Measurements from ENCODE around the gene HIC2.
"Not testable (repeated sequence)": the region's sequence is repeated elsewhere in the genome, so short reads cannot be mapped to it uniquely, and the experiment has no call there.

- TF ChIP-seq ZNF292 (CRISPR knock-in tag; IDR thresholded peaks at IDR 0.05; ENCODE audit: borderline replicate concordance, low read depth); TFE3 (CRISPR knock-in tag; IDR thresholded peaks at IDR 0.05); NFIB (CRISPR knock-in tag; IDR thresholded peaks at IDR 0.05; ENCODE audit: borderline replicate concordance); CHD4 (IDR thresholded peaks at IDR 0.05; ENCODE audit: borderline replicate concordance, low read length); POLR2A (IDR thresholded peaks at IDR 0.05; ENCODE audit: insufficient read depth in 1 of 2, low read depth in 2 of 2, low read length in 2 of 2); EZH2 (conservative IDR thresholded peaks at IDR 0.05; ENCODE audit: low read depth, low read length); ZNF263 (CRISPR knock-in tag; IDR thresholded peaks at IDR 0.05); CAMTA2 (CRISPR knock-in tag; IDR thresholded peaks at IDR 0.05; ENCODE audit: borderline replicate concordance): not testable (repeated sequence)
These were observed 75.1 kb downstream of the HIC2 start for GRCh38 chr22:21492271-21492670.

Data from HepG2 (cell line).